GM12891 (cell line): ENCODE data around the gene SCGB1D1.

ENCODE experiments used
- PAX5 ChIP-seq: IDR thresholded peaks from 2 replicates; pipeline ENCODE4 v1.6.1; 2011; ENCODE audit warnings: low read length, moderate library complexity, mild to moderate bottlenecking; ENCODE audit not compliant: insufficient read depth, severe bottlenecking
- POLR2A ChIP-seq: IDR thresholded peaks from 2 replicates; pipeline ENCODE4 v1.6.1; 2011; ENCODE audit warnings: low read depth, low read length, control low read depth
- POLR2AphosphoS5 ChIP-seq: IDR thresholded peaks from 2 replicates; pipeline ENCODE4 v1.6.1; 2011; ENCODE audit warnings: low read depth, low read length, control low read depth

DNA sequence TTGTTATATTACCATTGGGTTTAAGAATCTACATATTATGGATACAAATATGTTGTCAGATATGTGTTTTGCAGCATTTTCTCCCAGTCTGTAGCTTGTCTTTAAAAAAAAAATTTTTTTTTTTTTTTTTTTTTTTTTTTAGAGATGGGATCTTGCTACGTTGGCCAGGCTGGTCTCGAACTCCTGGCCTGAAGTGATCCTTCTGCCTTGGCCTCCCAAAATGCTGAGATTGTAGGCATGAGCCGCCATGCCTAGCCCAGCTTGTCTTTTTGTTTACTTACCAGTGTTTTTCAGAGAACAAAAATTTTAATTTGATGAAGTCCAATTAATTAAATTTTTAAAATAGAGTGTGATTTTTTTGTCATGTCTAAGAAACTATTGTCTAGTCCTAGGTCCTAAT is 36.4 kb upstream of the SCGB1D1 start:
- TF ChIP-seq POLR2AphosphoS5 (no peak), PAX5 (no peak), POLR2A (no peak)
